K562 (cell line): Measurements from ENCODE around the gene ZNHIT1. TPM values are rescaled to one million over a fixed set of nuclear protein-coding genes. Genes with fewer than 3 reads are reported as not detected.

Experiments used
- ARID2 ChIP-seq: fragments of 450-650 bp; IDR thresholded peaks from 2 replicates; pipeline ENCODE4 v1.6.1; 2017; ENCODE audit warnings: antibody characterized with exemption, mild to moderate bottlenecking
- DPF2 ChIP-seq: fragments of 450-650 bp; IDR thresholded peaks from 2 replicates; pipeline ENCODE4 v1.6.1; 2016
- EHMT2 ChIP-seq: fragments of 450-650 bp; IDR thresholded peaks from 2 replicates; pipeline ENCODE4 v1.6.1; 2018; ENCODE audit warnings: antibody characterized with exemption
- GATAD2A ChIP-seq: fragments of 450-650 bp; IDR thresholded peaks from 2 replicates; pipeline ENCODE4 v1.6.1; 2017
- JUN ChIP-seq, 2 experiments: sonication (generic) in 1 of 2; formaldehyde crosslinking in 1 of 2; IDR thresholded peaks; 2 replicates each; pipeline versions ENCODE4 v1.6.1 to v1.8.0; 2012 to 2022; ENCODE audit warnings: borderline replicate concordance in 2 of 2, mild to moderate bottlenecking in 2 of 2, improper control_type of control experiment in 1 of 2, low read depth in 1 of 2, low read length in 1 of 2, missing genetic modification reagents in 1 of 2
- LEF1 ChIP-seq: fragments of 450-650 bp; IDR thresholded peaks from 2 replicates; pipeline ENCODE4 v1.6.1; 2016; ENCODE audit warnings: mild to moderate bottlenecking
- MAFK ChIP-seq: IDR thresholded peaks from 2 replicates; pipeline ENCODE4 v1.6.1; 2011; ENCODE audit warnings: low read length, improper control_type of control experiment
- MAZ ChIP-seq, 2 experiments: fragments of 450-650 bp in 1 of 2; sonication (generic) in 1 of 2; formaldehyde crosslinking; IDR thresholded peaks in 1 of 2; conservative IDR thresholded peaks in 1 of 2; 2 replicates each; pipeline versions ENCODE4 v1.4.0 to v1.5.0; 2020; ENCODE audit warnings: mild to moderate bottlenecking in 1 of 2, missing genetic modification reagents in 1 of 2
- MED1 ChIP-seq: sonication (generic); formaldehyde crosslinking; IDR thresholded peaks from 2 replicates; pipeline ENCODE4 v1.8.1; 2023; ENCODE audit warnings: missing genetic modification reagents, borderline replicate concordance
- SMARCE1 ChIP-seq: fragments of 450-650 bp; IDR thresholded peaks from 2 replicates; pipeline ENCODE4 v1.7.1; 2016; ENCODE audit warnings: mild to moderate bottlenecking
- ZBTB17 ChIP-seq: fragments of 450-650 bp; formaldehyde crosslinking; IDR thresholded peaks from 2 replicates; pipeline ENCODE4 v1.4.0; 2020; ENCODE audit warnings: mild to moderate bottlenecking
- ZBTB7A ChIP-seq: IDR thresholded peaks from 2 replicates; pipeline ENCODE4 v1.6.1; 2011; ENCODE audit warnings: low read depth, mild to moderate bottlenecking, low read length, moderate library complexity, borderline replicate concordance; ENCODE audit not compliant: control insufficient read depth
- ZNF347 ChIP-seq: fragments of 450-650 bp; formaldehyde crosslinking; IDR thresholded peaks from 2 replicates; pipeline ENCODE4 v1.4.0; 2020; ENCODE audit warnings: low read depth, mild to moderate bottlenecking, moderate library complexity
- polyA plus RNA-seq, 8 experiments: library from polyadenylated mRNA; depleted of rRNA in 4 of 8; stranded (reverse) in 5 of 8; unstranded in 3 of 8; fragments of >200 nt; fragmentation: Nextera tagmentation in 2 of 8; fragmentation: Illumina TruSeq in 1 of 8; extraction: Ambion mirVana in 2 of 8; extraction: Trizol in 1 of 8; gene quantifications; 2 replicates each; pipeline versions ENCODE4 v1.2.1 to v1.2.3, GENCODE V29; 2011 to 2014; ENCODE audit warnings: inconsistent platforms in 1 of 8, missing spikeins in 1 of 8
- total RNA-seq, 7 experiments: library from RNA; depleted of rRNA in 6 of 7; stranded (reverse); fragments of >200 nt in 6 of 7; fragmentation: Illumina TruSeq in 2 of 7; extraction: Trizol in 2 of 7; gene quantifications; 2 replicates each; pipeline versions ENCODE4 v1.2.1 to v1.2.3, GENCODE V29; 2011 to 2021; ENCODE audit warnings: low replicate concordance in 1 of 7
- TF ChIP-seq, protein P1 (sequence below), 2 experiments: fragments of 450-650 bp; formaldehyde crosslinking in 1 of 2; IDR thresholded peaks; 2 replicates each; pipeline versions ENCODE4 v1.4.0 to v1.6.1; 2014 to 2020; ENCODE audit warnings: mild to moderate bottlenecking in 2 of 2, borderline replicate concordance in 1 of 2, low read depth in 1 of 2
- TF ChIP-seq, protein P2 (sequence below): fragments of 450-650 bp; IDR thresholded peaks from 2 replicates; pipeline ENCODE4 v1.6.1; 2016; ENCODE audit warnings: antibody characterized with exemption
- TF ChIP-seq, protein P3 (sequence below): sonication (generic); formaldehyde crosslinking; IDR thresholded peaks from 2 replicates; pipeline ENCODE4 v1.8.0; 2022; ENCODE audit warnings: mild to moderate bottlenecking, missing genetic modification reagents
- TF ChIP-seq, protein P4 (sequence below): fragments of 250-450 bp; sonication (Bioruptor Pico); IDR thresholded peaks from 2 replicates; pipeline ENCODE4 v1.8.0; 2021; ENCODE audit warnings: borderline replicate concordance, mild to moderate bottlenecking, moderate library complexity; ENCODE audit not compliant: poor library complexity, severe bottlenecking

The ZNHIT1 gene
- total and polyA plus RNA-seq, 9 of the 15 experiments (the other 6 are each of a cell fraction or from before 2014, with no cell fraction given), result 6.4 to 162 (median 70.1) TPM

DNA sequence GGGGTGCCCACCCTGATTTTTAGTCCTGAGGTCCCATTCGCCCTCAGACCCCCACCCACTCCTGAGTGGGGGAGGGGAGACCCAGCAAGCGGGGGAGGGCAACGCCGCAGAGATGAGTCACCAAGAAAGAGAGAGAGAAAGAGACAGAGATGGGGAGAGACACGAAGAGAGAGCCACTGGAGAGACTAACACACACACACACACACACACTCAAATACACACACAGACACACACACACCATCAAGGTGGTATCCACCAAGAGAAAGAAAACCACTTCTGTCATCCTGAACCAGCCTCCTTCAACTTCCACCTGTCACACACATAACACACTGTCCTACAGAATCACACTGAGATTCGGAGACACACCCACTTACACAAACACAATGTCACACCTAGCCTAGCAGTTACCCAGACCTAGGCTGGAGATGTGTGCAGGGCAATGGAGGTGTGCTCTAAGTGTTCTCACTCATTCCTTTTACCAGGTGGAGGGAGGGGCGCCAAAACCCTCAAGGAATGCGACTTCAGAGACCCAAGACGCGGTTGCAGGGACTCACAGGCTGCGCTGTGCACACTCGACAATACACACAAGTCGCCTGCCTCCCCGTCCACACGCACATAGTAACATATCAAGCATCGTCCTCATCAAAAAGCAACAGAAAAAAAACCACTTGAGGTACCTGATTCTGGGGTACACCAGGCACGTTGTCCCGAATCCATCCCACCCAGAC, 48.7 kb upstream of the ZNHIT1 start (continued):
- TF ChIP-seq ARID2, result 0 out of 2 replicates have a peak, but pooled peaks have one; percentile 16
- TF ChIP-seq LEF1, result peak; percentile 47
- no peak for TF ChIP-seq ZBTB17 (CRISPR knock-in tag)
- no peak for TF ChIP-seq ZNF347 (CRISPR knock-in tag)
- no peak for TF ChIP-seq MED1 (CRISPR knock-in tag)
- TF ChIP-seq ZBTB7A, result peak; percentile 65
- TF ChIP-seq MAFK, result no peak
- TF ChIP-seq, protein P1, sequence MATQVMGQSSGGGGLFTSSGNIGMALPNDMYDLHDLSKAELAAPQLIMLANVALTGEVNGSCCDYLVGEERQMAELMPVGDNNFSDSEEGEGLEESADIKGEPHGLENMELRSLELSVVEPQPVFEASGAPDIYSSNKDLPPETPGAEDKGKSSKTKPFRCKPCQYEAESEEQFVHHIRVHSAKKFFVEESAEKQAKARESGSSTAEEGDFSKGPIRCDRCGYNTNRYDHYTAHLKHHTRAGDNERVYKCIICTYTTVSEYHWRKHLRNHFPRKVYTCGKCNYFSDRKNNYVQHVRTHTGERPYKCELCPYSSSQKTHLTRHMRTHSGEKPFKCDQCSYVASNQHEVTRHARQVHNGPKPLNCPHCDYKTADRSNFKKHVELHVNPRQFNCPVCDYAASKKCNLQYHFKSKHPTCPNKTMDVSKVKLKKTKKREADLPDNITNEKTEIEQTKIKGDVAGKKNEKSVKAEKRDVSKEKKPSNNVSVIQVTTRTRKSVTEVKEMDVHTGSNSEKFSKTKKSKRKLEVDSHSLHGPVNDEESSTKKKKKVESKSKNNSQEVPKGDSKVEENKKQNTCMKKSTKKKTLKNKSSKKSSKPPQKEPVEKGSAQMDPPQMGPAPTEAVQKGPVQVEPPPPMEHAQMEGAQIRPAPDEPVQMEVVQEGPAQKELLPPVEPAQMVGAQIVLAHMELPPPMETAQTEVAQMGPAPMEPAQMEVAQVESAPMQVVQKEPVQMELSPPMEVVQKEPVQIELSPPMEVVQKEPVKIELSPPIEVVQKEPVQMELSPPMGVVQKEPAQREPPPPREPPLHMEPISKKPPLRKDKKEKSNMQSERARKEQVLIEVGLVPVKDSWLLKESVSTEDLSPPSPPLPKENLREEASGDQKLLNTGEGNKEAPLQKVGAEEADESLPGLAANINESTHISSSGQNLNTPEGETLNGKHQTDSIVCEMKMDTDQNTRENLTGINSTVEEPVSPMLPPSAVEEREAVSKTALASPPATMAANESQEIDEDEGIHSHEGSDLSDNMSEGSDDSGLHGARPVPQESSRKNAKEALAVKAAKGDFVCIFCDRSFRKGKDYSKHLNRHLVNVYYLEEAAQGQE (IDR thresholded peaks at IDR 0.05; ENCODE audit: borderline replicate concordance), result peak; percentile 20; the same call in 1 of the 2 replicates
- TF ChIP-seq, protein P1 (CRISPR knock-in tag; IDR thresholded peaks at IDR 0.05; ENCODE audit: low read depth), result no peak
- TF ChIP-seq, protein P2, sequence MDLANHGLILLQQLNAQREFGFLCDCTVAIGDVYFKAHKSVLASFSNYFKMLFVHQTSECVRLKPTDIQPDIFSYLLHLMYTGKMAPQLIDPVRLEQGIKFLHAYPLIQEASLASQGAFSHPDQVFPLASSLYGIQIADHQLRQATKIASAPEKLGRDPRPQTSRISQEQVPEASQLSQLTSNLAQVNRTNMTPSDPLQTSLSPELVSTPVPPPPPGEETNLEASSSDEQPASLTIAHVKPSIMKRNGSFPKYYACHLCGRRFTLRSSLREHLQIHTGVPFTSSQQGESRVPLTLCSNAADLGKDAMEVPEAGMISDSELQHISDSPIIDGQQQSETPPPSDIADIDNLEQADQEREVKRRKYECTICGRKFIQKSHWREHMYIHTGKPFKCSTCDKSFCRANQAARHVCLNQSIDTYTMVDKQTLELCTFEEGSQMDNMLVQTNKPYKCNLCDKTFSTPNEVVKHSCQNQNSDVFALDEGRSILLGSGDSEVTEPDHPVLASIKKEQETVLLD, result peak; percentile 44; the same call in 1 of the 2 replicates
- TF ChIP-seq, protein P3, sequence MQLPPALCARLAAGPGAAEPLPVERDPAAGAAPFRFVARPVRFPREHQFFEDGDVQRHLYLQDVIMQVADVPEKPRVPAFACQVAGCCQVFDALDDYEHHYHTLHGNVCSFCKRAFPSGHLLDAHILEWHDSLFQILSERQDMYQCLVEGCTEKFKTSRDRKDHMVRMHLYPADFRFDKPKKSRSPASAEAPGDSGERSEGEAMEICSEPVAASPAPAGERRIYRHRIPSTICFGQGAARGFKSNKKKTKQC (CRISPR knock-in tag), result peak; percentile 56; the same call in 1 of the 2 replicates
- TF ChIP-seq JUN (IDR thresholded peaks at IDR 0.05; ENCODE audit: borderline replicate concordance, low read depth, low read length), result peak; percentile 75
- TF ChIP-seq JUN (CRISPR knock-in tag; IDR thresholded peaks at IDR 0.05; ENCODE audit: borderline replicate concordance), result no peak
- TF ChIP-seq EHMT2, result peak; percentile 81
- 0 out of 2 replicates have a peak, but pooled peaks have one; percentile 38 for TF ChIP-seq GATAD2A
- TF ChIP-seq MAZ (CRISPR knock-in tag; conservative IDR thresholded peaks at IDR 0.05 in 1 of 2, IDR thresholded peaks at IDR 0.05 in 1 of 2), result no peak
- peak; percentile 92 for TF ChIP-seq DPF2
- TF ChIP-seq, protein P4, sequence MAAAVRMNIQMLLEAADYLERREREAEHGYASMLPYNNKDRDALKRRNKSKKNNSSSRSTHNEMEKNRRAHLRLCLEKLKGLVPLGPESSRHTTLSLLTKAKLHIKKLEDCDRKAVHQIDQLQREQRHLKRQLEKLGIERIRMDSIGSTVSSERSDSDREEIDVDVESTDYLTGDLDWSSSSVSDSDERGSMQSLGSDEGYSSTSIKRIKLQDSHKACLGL (CRISPR knock-in tag), result no peak
- peak; percentile 92 for TF ChIP-seq SMARCE1
